Coronary artery (tissue), 2 donors: Measurements from ENCODE around the gene AQP12A.

Experiments
- DNase-seq: peaks from one replicate; pipeline ENCODE4 v3.0.0-alpha.2; 2017; ENCODE audit warnings: low spot score
- H3K27ac ChIP-seq, 2 donors: fragments of 200-600 bp; sonication (generic); one replicate each; pipeline ENCODE4 v1.5.1; 2016 to 2019
- H3K4me3 ChIP-seq: fragments of 200-600 bp; sonication (generic); 2 replicates; pipeline ENCODE4 v1.5.1; 2016; ENCODE audit warnings: mild to moderate bottlenecking, moderate library complexity
- CTCF ChIP-seq: fragments of 200-600 bp; sonication (generic); IDR thresholded peaks from one replicate; pipeline ENCODE4 v1.5.1; 2019; ENCODE audit warnings: antibody characterized with exemption

AQP12A gene

GRCh38 chr2:240739797-240740196 is 48.1 kb downstream of the AQP12A start:
- no peak for DNase-seq
- H3K27ac ChIP-seq, result no peak overlapping the region
- no peak overlapping the region for H3K4me3 ChIP-seq
- TF ChIP-seq CTCF, result no peak

- H3K4me3 ChIP-seq, result no peak overlapping the region
These were observed 49.4 kb downstream of the AQP12A start for GRCh38 chr2:240741091-240741490.

GRCh38 chr2:240742602-240743095 is 51.0 kb downstream of the AQP12A start:
- no peak overlapping the region for H3K4me3 ChIP-seq
- no peak overlapping the region for H3K27ac ChIP-seq
- no peak for DNase-seq
- TF ChIP-seq CTCF, result no peak

More at GRCh38 chr2:240741091-240741490, 49.4 kb downstream of the AQP12A start:
- H3K27ac ChIP-seq, result no peak overlapping the region
- DNase-seq, result no peak
- TF ChIP-seq CTCF, result no peak

GRCh38 chr2:240745456-240745855 is 53.8 kb downstream of the AQP12A start:
- TF ChIP-seq CTCF, result no peak
- H3K4me3 ChIP-seq, result no peak overlapping the region
- H3K27ac ChIP-seq, result no peak overlapping the region
- no peak for DNase-seq

- Histone ChIP-seq H3K27ac (no peak overlapping the region), H3K4me3 (no peak overlapping the region)
- TF ChIP-seq CTCF, result no peak
- DNase-seq, result no peak
These were observed 54.3 kb downstream of the AQP12A start for GRCh38 chr2:240745962-240746361.

GRCh38 chr2:240746671-240747070 is 55.0 kb downstream of the AQP12A start:
- H3K27ac ChIP-seq, result no peak overlapping the region
- no peak for DNase-seq
- H3K4me3 ChIP-seq, result no peak overlapping the region
- TF ChIP-seq CTCF, result no peak

GRCh38 chr2:240747256-240747655 is 55.6 kb downstream of the AQP12A start:
- DNase-seq, result no peak
- Histone ChIP-seq H3K27ac (no peak overlapping the region), H3K4me3 (no peak overlapping the region)
- TF ChIP-seq CTCF, result no peak
